ENCODE results near the gene ACTMAP.

DNA sequence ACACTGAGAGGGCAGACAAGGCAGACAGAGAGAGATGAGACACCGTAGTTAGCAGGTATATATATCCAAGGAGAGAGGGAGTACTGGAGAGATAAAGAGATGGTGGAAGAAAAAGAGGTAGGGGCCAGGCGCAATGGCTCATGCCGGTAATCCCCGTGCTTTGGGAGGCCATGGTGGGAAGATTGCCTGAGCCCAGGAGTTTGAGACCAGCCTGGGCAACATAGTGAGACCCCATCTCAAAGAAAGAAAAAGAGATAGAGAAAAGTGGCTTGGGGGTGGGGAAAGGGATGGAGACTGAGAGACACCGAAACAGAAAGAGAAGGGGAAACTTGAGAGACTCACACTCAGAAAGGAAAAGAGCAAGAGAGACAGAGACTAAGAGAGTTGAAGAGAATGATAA lies 30.3 kb upstream of the ACTMAP start:
- TF ChIP-seq REST (IDR thresholded peaks at IDR 0.05; ENCODE audit: low read depth) (no peak), CEBPB (IDR thresholded peaks at IDR 0.05; ENCODE audit: low read depth) (no peak)
